Panc1 (cell line): ENCODE results near the gene CST6. TPM values are rescaled to one million over a fixed set of nuclear protein-coding genes. Genes with fewer than 3 reads are reported as not detected.

Source experiments
- ATAC-seq: fragments of 200-7000 bp; cut with Tn5 transposase; 2 replicates; pipeline ENCODE4 v1.9.1; 2020; ENCODE audit warnings: mild to moderate bottlenecking, moderate library complexity
- BruUV-seq: library from RNA; stranded (reverse); fragments of 400-500 nt; replicated peaks from 2 replicates; lab custom pipeline; 2021; lab: Mats Ljungman, UMichigan
- CTCF ChIA-PET: fragments of 300-600 bp; sonication (Branson Sonifier 250); formaldehyde crosslinking; loops from one replicate; lab custom pipeline; 2022; ENCODE audit warnings: antibody characterized with exemption; lab: Charles Lee
- POLR2A ChIA-PET: fragments of 300-600 bp; sonication (Branson Sonifier 250); formaldehyde crosslinking; loops from one replicate; lab custom pipeline; 2022; ENCODE audit warnings: antibody characterized with exemption; lab: Charles Lee
- DNase-seq: peaks from one replicate; pipeline ENCODE4 v3.0.0-alpha.2; 2010; ENCODE audit warnings: low read depth, low spot score
- H3K27ac ChIP-seq: 2 replicates; pipeline ENCODE4 v1.5.1; 2011; ENCODE audit warnings: mild to moderate bottlenecking, low read length, inconsistent platforms
- H3K27me3 ChIP-seq: fragments of 200-500 bp; sonication (Bioruptor generic); 2 replicates; pipeline ENCODE4 v1.6.0; 2014; ENCODE audit warnings: low read length, inconsistent platforms; ENCODE audit not compliant: control insufficient read depth, insufficient read depth
- H3K36me3 ChIP-seq: fragments of 200-500 bp; sonication (Bioruptor generic); 2 replicates; pipeline ENCODE4 v1.5.1; 2014; ENCODE audit warnings: inconsistent platforms, mild to moderate bottlenecking, low read length, moderate library complexity; ENCODE audit not compliant: control insufficient read depth, insufficient read depth
- H3K4me1 ChIP-seq: 2 replicates; pipeline ENCODE4 v1.5.1; 2011; ENCODE audit warnings: inconsistent platforms, mild to moderate bottlenecking, low read length, moderate library complexity; ENCODE audit not compliant: control insufficient read depth, insufficient read depth
- H3K4me3 ChIP-seq, 2 experiments: 2 replicates each; pipeline ENCODE4 v1.5.1; 2011 to 2012; ENCODE audit warnings: low read depth in 2 of 2, low read length in 2 of 2, mild to moderate bottlenecking in 2 of 2, inconsistent platforms in 1 of 2, moderate library complexity in 1 of 2
- H3K9me3 ChIP-seq: fragments of 200-500 bp; sonication (Bioruptor generic); 2 replicates; pipeline ENCODE4 v1.5.1; 2014; ENCODE audit warnings: low read depth, mild to moderate bottlenecking, inconsistent platforms, low read length, moderate library complexity; ENCODE audit not compliant: control insufficient read depth, insufficient read depth
- CTCF ChIP-seq: fragments of 450-650 bp; IDR thresholded peaks from 2 replicates; pipeline ENCODE4 v1.5.1; 2017; ENCODE audit warnings: mild to moderate bottlenecking
- POLR2AphosphoS5 ChIP-seq: IDR thresholded peaks from 2 replicates; pipeline ENCODE4 v1.6.1; 2012; ENCODE audit warnings: mild to moderate bottlenecking, low read depth, low read length, moderate library complexity
- REST ChIP-seq, 2 experiments: IDR thresholded peaks; 2 replicates each; pipeline ENCODE4 v1.6.1; 2011 to 2012; ENCODE audit warnings: low read depth in 2 of 2, control low read depth in 1 of 2, low read length in 1 of 2, mild to moderate bottlenecking in 1 of 2, moderate library complexity in 1 of 2; ENCODE audit not compliant: insufficient read depth in 1 of 2
- SIN3A ChIP-seq: IDR thresholded peaks from 2 replicates; pipeline ENCODE4 v1.6.1; 2012; ENCODE audit warnings: low read depth, mild to moderate bottlenecking, low read length, moderate library complexity, borderline replicate concordance; ENCODE audit not compliant: insufficient read depth
- TCF7L2 ChIP-seq: IDR thresholded peaks from 2 replicates; pipeline ENCODE4 v1.6.1; 2011; ENCODE audit warnings: mild to moderate bottlenecking, low read depth, low read length, inconsistent platforms
- in situ Hi-C: cut with HindIII; loops from 2 replicates; pipeline ENCODE4 v1.10.0; 2016; ENCODE audit warnings: low sequenced_read_pairs, low pct_unique_long_range_greater_than_20kb
- intact Hi-C: fragments of 100-400 bp; cut with micrococcal nuclease; formaldehyde crosslinking; loops from one replicate; pipeline ENCODE4 v1.10.0; 2022; ENCODE audit not compliant: unreplicated experiment
- total RNA-seq: library from RNA; stranded (reverse); gene quantifications from one replicate; pipeline ENCODE4 v1.2.1, GENCODE V29; 2021; ENCODE audit not compliant: unreplicated experiment

CST6 gene
- total RNA-seq, 1 experiment from 2014 or later: 0.23 TPM

GRCh38 chr11:65964906-65965305 is 46.9 kb upstream of the CST6 start:
- H3K4me3 ChIP-seq: no peak overlapping the region
- DNase-seq (no peak), ATAC-seq (no peak)
- in situ Hi-C loops (no loop called here), intact Hi-C loops (no loop called here)
- CTCF ChIA-PET: no interaction called here
- no peaks in the 10 kb centered on the region for H3K9me3 ChIP-seq
- BruUV-seq: no TSS peak
- no peaks in the 10 kb centered on the region for H3K27me3 ChIP-seq
- no peak overlapping the region for H3K27ac ChIP-seq
- TF ChIP-seq POLR2AphosphoS5 (no peak), TCF7L2 (no peak), REST (IDR thresholded peaks at IDR 0.05; ENCODE audit: insufficient read depth in 1 of 2, low read depth in 2 of 2, low read length in 1 of 2) (no peak), CTCF (no peak), SIN3A (no peak)
- POLR2A ChIA-PET: no interaction called here
- peaks cover 11% of the 10 kb centered on the region for H3K4me1 ChIP-seq
- H3K36me3 ChIP-seq: peaks cover 5% of the 10 kb centered on the region; the same call in 1 of the 2 replicates

- Histone ChIP-seq H3K36me3 (peaks cover 8% of the 10 kb centered on the region; the same call in 1 of the 2 replicates), H3K27ac (no peak overlapping the region), H3K9me3 (no peaks in the 10 kb centered on the region), H3K4me3 (no peak overlapping the region), H3K4me1 (peaks cover 13% of the 10 kb centered on the region), H3K27me3 (no peaks in the 10 kb centered on the region)
- intact Hi-C loops (no loop called here), in situ Hi-C loops (no loop called here)
- DNase-seq: no peak
- BruUV-seq: TSS peak; percentile 58
- TF ChIP-seq POLR2AphosphoS5 (no peak), CTCF (no peak), TCF7L2 (no peak), SIN3A (no peak), REST (IDR thresholded peaks at IDR 0.05; ENCODE audit: insufficient read depth in 1 of 2, low read depth in 2 of 2, low read length in 1 of 2) (no peak)
- CTCF ChIA-PET: no interaction called here
- ATAC-seq: no peak
- POLR2A ChIA-PET: interaction anchor here (0.6 kb wide), 1 partner anchor 10 kb away, joined by 3 read pairs; no protein-coding TSS in a partner anchor
Measured at GRCh38 chr11:65965986-65966762, 45.6 kb upstream of the CST6 start.
